GM21360 (cell line): ENCODE data around the gene TMEM209.
"Not testable (repeated sequence)": the region's sequence is repeated elsewhere in the genome, so short reads cannot be mapped to it uniquely, and the experiment has no call there.

ENCODE experiments used
- ATAC-seq: cut with Tn5 transposase; IDR thresholded peaks from one replicate; pipeline ENCODE4 v1.9.1; 2021; ENCODE audit warnings: mild to moderate bottlenecking, moderate library complexity; ENCODE audit not compliant: unreplicated experiment

Gene TMEM209

DNA sequence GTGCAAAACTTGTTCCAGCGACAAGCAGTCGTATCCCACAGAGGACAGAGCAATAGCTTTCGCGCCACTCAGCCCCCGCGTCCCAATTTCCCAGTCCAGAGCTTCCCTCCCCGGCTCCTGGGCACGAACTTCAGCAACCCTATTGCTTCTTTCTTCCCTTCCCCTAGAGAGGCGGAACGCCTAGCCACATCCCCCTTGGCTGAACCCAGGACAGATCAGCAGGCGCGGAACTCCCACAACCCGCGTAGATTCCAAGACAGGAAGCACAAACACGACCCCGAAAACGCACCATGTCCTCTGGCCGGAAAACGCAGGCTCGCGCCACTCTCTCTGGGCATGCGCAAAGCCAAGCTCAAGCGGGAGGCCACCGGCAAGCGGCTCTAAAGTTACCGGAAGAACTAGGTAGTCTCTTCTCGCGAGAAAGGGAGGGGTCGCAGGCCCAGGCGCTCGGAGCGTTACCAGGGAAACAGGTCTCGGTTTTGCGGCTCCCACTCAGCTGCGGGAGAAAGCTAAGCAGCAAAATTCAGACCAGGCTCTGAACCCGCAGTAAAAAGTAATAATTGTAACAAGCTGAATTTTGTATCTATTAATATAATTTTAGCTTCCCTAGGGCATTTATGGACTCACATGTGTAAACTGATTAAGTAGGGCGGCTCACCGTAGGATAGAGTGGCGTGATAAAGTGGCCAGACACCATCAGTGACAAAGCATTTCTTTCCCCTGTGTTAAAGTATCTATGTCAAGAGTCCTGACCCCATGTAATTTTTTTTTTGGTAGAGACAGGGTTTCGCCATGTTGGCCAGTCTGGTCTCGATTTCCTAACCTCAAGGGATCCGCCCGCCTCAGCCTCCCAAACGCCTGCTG lies at the start of gene TMEM209:
TMEM209 (minus strand) TSS at position 323 of the 864 bp plus-strand sequence; CDS start at position 292, 31 bp downstream.
- peak; percentile 97 for ATAC-seq

DNA sequence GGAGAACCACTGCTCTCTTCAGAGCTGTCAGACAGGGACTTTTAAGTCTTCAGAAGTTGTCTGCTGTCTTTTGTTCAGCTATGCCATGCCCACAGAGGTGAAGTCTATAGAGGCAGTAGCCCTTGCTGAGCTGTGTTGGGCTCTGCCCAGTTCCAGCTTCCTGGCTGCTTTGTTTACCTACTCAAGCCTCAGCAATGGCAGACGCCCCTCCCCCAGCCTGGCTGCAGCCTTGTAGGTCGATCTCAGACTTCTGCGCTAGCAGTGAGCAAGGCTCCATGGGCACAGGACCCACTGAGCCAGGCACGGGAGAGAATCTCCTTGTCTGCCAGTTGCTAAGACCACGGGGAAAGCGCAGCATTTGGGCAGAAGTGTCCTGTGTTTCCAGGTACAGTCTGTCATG lies 49.3 kb upstream of the TMEM209 start:
- ATAC-seq: no peak

DNA sequence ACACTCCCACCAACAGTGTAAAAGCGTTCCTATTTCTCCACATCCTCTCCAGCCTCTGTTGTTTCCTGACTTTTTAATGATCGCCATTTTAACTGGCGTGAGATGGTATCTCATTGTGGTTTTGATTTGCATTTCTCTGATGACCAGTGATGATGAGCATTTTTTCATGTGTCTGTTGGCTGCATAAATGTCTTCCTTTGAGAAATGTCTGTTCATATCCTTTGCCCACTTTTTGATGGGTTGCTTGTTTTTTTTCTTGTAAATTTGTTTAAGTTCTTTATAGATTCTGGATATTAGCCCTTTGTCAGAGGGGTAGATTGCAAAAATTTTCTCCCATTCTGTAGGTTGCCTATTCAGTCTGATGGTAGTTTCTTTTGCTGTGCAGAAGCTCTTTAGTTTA lies 44.4 kb upstream of the TMEM209 start:
- not testable (repeated sequence) for ATAC-seq

DNA sequence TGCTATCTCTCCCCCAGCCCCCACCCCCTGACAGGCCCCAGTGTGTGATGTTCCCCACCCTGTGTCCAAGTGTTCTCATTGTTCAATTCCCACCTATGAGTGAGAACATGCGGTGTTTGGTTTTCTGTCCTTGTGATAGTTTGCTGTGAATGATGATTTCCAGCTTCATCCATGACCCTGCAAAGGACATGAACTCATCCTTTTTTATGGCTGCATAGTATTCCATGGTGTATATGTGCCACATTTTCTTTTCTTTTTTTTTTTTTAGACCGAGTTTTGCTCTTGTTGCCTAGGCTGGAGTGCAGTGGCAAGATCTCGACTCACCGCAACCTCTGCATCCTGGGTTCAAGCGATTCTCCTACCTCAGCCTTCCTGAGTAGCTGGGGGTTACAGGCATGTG lies 43.6 kb upstream of the TMEM209 start:
- ATAC-seq: not testable (repeated sequence)

DNA sequence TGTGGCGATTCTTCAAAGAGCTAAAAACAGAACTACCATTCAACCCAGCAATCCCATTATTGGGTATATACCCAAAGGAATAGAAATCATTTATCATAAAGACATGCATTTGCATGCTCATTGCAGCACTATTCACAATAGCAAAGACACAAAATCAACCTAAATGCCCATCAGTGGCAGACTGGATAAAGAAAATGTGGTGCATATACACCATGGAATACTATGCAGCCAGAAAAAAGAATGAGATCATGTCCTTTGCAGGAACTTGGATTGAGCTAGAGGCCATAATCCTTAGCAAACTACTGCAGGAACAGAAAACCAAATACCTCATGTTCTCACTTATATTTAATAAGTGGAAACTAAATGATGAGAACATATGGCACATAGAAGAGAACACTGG lies 41.3 kb upstream of the TMEM209 start:
- not testable (repeated sequence) for ATAC-seq

DNA sequence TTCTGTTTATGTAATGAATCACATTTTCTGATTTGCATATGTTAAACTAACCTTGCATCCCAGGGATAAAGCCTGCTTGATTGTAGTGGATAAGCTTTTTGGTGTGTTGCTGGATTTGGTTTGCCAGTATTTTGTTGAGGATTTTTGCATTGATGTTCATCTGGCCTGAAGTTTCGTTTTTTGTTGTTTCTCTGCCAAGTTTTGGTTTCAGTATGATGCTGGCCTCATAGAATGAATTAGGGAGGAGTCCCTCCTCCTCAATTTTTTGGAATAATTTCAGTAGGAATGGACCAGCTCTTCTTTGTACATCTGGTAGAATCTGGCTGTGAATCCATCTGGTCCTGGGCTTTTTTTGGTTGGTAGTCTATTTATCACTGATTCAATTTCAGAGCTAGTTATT lies 38.3 kb upstream of the TMEM209 start:
- not testable (repeated sequence) for ATAC-seq

DNA sequence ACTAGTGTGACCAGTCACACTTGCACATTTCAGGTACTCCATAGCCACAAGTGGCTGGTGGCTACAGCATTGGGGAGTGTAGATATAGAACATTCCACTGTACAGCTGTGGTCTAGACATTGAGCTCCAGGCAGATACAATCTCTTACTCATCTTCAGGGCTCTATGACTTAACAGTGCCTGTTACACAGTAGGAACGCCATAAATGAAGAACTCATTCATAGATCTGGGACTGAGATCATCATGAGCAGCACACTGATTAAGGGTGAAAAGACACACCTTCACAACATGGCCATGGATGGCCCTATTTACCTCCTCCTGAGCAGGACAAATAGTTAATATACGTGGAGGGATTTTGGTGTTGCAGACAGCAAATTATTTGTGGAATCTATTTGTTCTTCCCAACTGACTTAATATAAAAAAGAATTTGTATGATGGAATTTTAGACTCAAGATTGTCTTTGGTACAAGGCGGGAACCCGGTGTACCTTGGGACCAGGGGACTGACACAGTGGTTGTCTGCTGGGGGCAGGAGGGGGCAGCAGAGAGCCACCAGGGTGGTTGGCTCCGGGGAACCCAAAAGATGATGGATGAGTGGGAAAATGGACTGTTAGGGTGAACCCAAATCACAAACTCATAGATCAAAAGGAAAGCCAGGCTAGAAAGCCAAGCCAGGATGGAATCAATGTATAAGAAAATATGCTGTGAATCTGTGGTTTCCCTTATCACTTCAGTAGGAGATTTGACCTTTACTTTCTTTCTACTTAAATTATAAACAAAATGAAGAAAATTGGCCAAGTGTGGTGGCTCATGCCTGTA lies 37.2 kb upstream of the TMEM209 start:
- peak; percentile 59 for ATAC-seq

DNA sequence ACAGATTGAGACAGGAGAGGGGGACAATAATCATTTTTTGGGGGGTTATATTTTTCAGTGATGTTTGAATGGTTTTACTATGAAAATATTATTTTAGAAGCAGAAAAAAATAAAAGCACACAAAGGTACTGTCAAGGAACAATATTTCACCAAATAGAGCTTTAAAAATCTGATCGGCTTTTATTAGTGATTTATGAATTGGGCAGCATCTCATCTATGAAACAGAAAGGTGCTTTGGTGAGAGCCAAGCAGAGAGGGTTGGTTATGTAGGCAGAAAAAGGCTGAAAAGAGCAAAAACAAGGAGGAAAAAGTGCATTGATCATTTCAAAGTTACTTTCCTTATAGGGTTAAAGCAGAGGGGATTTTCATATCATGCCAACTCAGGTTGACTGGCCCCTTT lies 35.0 kb upstream of the TMEM209 start:
- no peak for ATAC-seq

DNA sequence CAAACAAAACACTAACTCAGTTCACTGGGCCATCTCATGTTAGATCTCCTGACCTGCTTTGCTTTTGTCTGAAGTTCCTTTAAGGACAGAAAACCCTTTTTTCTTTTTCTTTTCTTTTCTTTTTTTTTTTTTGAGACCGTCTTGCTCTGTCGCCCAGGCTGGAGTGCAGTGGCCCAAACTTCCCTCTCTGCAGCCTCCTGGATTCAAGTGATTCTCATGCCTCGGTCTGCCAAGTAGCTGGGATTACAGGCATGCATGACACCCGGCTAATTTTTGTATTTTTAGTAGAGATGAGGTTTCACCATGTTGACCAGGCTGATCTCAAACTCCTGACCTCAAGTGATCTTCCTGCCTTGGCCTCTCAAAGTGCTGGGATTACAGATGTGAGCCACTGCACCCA lies 31.2 kb upstream of the TMEM209 start:
- ATAC-seq: not testable (repeated sequence)

DNA sequence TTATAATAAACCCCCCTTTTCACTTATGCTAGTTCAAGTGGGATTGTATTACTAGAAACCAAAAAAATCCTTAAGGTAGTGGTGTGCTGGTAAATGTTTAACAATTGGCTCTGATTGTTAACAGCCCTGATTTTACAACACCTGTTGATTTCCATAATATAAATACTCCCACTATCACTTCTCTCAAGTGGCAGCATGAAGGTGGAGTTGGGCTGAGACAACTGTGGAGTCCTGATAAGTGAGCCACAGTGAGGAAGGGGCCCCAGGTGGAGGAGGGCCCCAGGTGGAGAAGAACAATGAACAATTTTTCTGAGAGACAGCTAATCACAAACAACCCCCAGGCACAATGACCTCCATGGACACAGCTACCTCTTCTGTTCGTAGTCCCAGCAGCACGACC lies 28.9 kb upstream of the TMEM209 start:
- ATAC-seq: no peak

DNA sequence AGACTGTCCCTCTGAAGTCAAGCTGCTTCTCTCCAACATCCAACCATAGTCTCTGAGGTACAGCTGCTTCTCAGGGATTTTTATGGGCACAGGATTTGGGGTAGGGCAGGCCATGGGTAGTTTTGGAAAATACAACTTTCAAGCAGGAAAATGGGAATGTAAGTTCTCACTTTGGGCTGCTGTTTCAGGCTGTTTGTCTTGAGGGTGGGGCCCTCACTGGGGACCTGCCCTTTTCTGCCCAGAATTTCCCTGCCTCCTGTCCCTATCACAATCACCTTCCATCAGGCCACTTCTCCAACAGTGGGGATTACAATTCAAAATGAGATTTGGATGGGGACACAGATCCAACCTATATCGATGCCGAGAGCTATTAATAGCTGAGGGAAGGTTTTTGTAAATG lies 27.0 kb upstream of the TMEM209 start:
- ATAC-seq: no peak

DNA sequence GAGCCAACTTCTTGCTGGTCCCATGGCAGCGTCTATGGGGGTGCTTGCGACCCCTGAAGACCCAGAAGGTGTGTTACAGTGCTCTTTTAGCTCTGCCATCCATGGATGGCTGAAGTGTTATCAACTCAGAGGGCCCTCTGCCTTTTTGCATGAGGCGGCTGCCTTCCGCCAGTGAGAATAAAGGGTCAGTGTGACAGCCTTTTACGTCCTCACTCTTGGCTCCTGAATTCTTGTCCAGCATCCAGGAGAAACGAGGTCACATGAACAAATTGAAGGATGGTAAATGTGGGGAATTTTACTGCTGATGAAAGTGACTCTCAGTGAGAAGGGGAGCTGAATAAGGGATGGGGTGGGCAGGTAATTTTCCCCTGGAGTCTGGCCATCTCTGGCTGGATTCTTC lies 26.6 kb upstream of the TMEM209 start:
- no peak for ATAC-seq

DNA sequence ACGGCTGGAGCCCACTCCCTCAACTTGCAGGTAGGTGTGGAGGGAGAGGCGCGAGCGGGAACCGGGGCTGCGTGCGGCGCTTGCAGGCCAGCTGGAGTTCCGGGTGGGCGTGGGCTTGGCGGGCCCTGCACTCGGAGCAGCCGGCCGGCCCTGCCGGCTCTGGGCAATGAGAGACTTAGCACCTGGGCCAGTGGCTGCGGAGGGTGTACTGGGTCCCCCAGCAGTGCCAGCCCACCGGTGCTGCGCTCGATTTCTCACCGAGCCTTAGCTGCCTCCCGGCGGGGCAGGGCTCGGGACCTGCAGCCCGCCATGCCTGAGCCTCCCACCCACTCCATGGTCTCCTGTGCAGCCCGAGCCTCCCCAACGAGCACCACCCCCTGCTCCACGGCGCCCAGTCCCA lies 24.8 kb upstream of the TMEM209 start:
- not testable (repeated sequence) for ATAC-seq

DNA sequence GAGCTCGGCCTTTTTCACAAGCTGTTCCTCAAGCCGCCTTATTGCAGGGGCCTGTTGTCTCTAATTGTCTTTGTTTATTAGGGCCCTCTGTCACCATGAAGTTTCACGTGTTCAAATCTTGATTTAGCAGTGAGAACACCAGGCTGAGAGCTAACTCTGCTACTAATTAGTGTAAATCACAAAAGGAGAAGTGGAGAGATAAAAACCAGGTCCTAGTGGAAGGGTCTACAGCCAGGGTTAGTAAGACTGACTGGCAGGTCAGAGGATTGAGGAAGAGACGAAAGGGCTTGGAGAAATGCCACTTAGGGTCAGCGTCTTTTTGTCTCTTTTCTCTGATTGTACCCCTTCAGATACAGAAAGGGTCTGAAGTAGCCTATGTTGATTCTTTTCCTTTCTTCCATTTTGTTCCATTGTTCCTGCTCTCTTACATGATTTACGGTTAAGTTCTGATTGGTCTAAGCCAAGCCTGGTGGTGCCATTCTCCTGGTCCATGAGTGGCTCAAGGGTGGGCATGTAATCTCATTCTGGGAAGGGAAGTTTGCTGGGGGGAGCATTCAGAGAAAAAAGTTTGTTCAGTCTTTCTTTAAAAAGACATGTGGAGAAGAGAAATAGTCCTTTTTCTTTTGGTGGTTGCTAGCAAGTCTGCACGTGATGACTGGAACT lies 23.8 kb upstream of the TMEM209 start:
- no peak for ATAC-seq

DNA sequence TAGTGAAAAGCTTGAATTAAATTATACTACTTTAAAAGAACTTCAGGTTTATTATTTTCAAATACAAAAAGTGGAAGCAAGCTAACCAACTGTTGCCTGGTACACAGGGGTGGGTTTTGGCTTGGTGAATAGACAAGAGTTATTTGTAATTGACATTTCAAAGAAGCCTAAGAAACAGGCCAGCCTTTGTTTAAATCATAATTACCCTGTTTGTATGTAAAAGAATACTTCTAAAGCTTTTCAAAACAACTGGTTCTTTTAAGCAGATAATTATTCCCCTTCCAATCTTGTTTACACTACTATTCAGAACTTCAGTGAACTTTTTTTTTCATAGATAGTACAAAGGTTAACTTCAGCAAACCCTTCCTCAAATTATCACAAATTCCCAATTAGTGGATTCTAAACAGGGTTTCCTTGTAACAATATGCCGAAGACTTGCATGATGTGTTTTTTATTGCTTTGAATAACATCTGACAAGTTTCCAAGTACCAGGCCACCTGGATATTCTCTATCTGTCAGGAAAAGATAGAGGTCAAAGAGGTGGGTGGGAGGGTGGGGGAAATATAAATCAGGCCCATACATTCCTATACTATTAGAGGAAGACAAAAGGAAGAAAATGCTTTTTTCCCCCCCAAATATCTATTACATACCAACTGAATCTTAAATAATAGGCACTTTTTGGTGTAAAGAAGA lies 22.8 kb upstream of the TMEM209 start:
- ATAC-seq: no peak

DNA sequence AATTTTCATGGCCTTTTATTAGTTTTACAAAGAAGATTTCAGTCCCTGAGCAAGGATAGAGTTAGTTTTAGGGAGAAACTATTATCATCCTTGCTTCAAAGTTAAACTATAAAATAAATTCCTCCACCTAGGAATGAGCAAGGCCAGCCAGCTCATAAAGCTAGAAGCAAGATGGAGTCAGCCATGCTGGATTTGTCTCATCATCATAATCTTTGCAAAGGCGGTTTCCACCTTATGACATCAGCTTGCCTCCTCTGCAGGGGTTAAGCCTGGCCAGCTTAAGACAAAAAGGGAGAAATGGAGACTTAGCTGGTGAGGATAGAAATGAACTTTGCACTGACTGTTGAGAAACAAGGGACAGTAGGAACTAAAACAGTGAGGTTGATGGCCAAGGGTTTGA lies 21.1 kb upstream of the TMEM209 start:
- ATAC-seq: no peak

DNA sequence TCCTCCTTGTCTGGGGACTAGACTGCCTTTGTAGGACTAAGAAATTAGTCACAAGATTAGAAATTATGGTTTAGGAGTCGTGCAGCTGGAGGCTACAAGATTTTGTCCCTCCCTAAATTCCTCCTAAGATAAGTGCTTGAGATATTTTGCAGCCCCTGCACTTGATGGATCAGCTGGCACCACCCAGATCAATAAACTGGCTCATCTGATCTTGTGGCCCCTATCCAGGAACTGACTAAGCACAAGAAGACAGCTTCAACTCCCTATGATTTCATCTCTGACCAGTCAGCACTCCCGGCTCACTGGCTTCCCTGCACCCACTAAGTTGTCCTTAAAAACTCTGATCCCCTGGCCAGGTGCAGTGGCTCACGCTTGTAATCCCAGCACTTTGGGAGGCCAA lies 19.7 kb upstream of the TMEM209 start:
- not testable (repeated sequence) for ATAC-seq

DNA sequence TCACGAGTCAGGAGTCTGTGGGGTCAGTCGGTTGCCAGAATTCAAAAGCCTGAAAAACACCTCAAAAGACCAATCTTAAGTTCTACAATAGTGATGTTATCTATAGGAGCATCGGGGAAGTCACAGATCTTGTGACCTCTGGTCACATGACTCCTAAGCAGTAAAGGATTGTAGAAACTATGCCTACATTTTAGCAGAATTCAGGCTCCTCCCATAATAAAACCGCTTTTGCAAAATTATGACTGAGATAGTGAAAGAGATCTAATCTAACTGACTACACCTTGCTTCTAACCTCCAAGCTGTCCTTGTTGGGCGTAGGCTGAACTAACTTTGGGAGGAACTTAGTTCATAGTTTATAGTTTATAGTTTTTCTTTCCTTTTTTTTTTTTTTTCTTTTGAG lies 19.0 kb upstream of the TMEM209 start:
- no peak for ATAC-seq

DNA sequence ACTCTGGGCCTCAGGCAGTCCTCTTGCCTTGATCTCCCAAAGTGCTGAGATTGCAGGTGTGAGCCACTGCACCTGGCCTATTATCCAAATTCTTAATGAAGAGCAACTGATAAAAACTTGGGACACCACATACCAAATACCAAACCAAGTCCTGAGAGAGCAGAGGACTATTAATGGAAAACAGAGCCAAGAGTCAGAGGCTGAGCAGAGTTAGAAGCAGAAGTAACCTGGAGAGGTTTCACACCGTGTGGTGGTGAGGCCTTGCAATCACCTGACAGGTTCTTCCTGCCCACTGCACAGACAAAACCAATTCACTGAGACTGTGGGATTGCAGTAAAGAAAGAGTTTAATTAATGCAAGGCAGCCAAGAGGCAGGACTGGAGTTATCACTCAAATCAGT lies 18.4 kb upstream of the TMEM209 start:
- ATAC-seq: no peak

DNA sequence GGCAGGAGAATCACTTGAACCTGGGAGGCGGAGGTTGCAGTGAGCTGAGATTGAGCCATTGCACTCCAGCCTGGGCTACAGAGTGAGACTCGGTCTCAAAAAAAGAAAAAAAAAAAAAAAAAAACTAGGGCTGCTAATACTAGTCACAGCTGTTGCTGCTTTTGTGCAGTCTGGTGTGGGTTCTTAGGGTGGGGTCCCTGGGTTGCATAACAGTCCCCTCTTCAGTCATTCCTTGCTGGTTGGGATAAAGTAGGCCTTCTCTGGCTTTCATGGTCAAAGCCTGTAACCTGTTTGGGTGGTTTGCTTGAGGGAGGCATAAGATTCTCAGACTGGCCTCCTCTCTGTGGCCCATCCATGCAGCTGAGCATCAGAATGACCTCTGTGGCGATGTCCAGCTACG lies 16.5 kb upstream of the TMEM209 start:
- no peak for ATAC-seq

DNA sequence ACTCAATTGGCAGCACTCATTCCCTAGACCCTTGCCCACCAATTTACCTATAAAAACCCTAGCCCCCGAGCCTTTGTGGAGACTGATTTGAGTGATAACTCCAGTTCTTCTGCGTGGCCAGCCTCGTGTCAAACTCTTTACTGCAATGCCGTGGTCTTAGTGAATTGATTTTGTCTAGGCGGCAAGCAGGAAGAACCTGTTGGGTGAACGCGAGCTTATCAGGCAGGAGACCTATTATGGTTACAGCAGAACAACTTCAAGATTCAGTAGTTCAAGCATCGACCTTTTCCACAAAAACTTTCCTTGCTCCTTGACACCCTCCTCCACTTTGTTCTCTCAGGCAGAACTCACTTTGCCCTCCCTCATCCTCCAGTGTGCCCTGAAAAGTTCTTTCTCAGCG lies 14.7 kb upstream of the TMEM209 start:
- ATAC-seq: no peak
